GM19099 (cell line): ENCODE data around the gene SSH2.

Experiments
- POLR2A ChIP-seq: IDR thresholded peaks from 3 replicates; pipeline ENCODE4 v1.6.1; 2011; ENCODE audit warnings: low read depth; ENCODE audit not compliant: insufficient read length; ENCODE audit errors: extremely low read depth

SSH2 gene

GRCh38 chr17:29663155-29663554 is 266.9 kb downstream of the SSH2 start:
- no peak for TF ChIP-seq POLR2A

DNA sequence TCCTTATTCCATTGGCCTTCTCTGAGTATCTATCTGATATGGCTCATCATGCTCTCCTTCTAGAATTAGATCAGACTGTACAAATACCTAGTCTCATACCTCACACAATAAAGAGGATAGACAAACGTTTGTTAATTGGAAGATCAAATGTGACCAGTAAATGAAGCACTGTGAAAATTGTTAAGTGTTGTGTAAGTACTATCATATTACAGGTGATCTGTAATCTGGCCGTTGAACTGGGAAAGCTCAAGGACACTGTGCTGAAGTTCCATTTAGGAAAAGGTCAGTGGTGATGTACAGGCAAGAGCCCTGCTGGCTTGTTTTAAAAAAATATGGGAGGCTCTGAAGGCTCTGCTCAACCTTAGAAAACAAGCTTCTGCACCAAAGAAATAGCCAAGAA is 268.8 kb downstream of the SSH2 start:
- TF ChIP-seq POLR2A = no peak

- no peak for TF ChIP-seq POLR2A
Observed at GRCh38 chr17:29659155-29659554, 270.9 kb downstream of the SSH2 start.

DNA sequence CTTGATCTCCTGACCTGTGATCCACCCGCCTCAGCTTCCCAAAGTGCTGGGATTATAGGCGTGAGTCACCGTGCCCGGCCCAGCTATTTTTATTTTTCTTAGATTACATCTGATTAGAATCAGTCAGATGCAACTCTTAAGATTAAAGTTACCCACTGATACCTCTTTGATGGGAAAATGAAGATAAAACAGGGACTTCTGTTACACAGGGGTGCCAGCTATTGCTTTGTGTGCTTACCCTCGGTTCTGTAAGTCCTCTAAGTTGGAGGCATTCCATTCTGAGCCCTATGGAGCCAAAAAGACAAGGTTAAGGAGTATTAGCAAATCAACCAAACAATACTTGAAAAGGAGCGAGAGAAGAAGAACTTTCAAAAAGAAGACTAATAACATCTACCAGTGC is 274.7 kb downstream of the SSH2 start:
- no peak for TF ChIP-seq POLR2A

- no peak for TF ChIP-seq POLR2A
Observed at GRCh38 chr17:29653995-29654714, 275.9 kb downstream of the SSH2 start.

DNA sequence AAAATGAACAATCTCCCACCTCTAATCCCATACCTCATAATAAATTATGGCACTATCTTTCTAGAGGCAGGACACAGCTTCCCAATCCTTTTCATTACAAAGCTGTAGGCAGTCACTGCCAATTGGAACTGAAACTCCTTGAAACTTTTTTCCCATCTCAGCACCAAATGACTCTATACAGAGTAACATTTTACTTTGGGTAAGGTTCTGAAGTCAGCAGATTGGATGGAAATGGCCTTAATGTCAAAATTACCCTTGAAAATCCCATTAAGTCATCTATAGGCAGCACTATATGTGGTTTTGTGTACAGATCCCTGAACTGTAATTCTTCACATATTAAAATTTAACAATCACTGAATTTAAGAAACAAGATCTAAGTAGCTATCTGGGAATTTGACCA is 277.1 kb downstream of the SSH2 start:
- no peak for TF ChIP-seq POLR2A

- no peak for TF ChIP-seq POLR2A
Observed at GRCh38 chr17:29650396-29650795, 279.6 kb downstream of the SSH2 start.

- TF ChIP-seq POLR2A = no peak
Observed at GRCh38 chr17:29649359-29649758, 280.7 kb downstream of the SSH2 start.

DNA sequence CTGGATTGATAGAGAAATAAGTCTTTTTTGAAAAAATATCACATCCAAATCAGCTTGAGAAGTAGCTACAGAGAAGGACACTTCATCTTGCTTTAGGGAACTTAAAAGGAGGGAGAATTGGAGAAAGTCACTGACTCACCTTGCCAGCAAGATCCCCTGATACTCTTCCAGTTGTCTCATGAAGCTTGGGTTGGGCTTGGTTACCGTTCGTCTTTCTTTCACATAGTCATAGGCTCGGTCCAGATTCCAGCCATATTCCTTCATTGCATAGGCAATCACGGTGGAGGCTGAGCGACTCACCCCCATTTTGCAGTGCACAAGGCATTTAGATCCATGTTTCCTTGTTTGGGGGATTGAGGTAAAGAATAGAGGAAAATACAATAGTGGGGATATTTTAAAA is 282.0 kb downstream of the SSH2 start:
- no peak for TF ChIP-seq POLR2A

DNA sequence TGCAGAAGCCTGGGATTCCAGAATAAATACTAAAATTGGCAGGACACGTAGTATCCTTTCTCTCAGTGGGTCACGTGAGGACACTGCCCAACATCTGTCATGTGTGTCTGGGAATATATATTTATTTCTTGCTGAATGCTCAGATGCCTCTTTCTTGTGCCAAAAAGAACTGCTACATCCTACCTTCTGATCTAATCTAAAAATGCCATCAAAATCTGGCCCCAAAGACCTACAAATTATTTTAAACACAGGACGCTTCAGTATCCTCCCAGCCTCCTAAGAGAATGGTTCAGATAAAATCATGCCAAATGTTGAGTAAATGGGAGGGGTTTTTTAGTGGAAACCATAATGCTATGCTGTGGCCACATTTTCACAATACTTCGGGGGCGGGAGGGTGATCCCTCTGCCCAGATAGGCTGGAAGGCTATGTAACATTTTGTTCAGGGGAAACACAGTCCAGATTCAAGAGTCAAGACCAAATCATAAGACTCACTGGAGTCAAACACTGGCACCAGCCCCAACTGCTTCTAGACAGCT is 284.4 kb downstream of the SSH2 start:
- no peak for TF ChIP-seq POLR2A

- TF ChIP-seq POLR2A = no peak
Observed at GRCh38 chr17:29643817-29644160, 286.2 kb downstream of the SSH2 start.

- TF ChIP-seq POLR2A = no peak
Observed at GRCh38 chr17:29642171-29642611, 287.8 kb downstream of the SSH2 start.

DNA sequence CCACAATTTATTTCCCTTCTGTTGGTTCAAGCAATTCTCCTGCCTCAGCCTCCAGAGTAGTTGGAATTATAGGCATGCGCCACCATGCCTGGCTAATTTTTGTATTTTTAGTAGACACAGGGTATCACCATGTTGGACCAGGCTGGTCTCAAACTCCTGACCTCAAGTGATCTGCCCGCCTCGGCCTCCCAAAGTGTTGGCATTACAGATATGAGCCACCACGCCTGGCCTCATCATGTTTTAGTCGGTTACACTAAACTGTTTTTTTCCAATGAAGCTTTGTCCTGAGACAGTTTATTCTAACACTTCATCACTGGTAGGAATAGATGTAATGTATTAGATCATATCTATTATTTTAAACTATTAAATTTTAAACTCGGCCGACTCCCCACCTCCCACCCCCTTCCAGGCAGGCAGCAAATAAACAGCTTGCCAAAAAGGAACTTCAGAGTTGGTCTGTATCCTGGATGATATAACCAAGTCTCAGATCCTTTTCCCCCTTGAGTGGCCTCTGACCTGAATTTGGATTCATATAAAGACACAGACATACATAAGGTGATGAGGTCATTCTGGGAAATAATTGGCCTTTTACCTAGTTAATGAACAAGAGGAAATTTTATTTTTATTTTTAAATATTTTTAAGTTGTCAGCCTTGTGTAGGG is 288.9 kb downstream of the SSH2 start:
- no peak for TF ChIP-seq POLR2A

GRCh38 chr17:29640413-29640812 is 289.6 kb downstream of the SSH2 start:
- TF ChIP-seq POLR2A = no peak

DNA sequence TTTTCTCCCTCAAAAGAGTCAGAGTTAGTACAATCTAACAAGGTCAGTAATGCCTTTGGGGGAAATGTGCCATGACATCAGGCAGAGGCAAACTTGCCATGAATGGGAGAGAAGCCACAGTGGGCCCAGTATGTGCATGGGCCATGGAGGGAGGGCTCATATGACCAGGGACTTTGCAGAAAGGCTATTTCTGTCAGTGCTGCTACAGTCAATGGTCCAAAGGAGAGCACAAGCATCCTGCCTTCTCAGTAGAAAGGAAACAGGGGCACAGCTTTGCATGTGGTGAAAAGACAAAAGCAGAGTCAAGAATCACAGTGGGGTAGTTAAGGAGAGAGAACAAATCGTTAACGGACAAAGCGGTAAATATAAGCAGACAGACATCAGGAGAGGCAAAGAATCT is 296.1 kb downstream of the SSH2 start:
- no peak for TF ChIP-seq POLR2A

DNA sequence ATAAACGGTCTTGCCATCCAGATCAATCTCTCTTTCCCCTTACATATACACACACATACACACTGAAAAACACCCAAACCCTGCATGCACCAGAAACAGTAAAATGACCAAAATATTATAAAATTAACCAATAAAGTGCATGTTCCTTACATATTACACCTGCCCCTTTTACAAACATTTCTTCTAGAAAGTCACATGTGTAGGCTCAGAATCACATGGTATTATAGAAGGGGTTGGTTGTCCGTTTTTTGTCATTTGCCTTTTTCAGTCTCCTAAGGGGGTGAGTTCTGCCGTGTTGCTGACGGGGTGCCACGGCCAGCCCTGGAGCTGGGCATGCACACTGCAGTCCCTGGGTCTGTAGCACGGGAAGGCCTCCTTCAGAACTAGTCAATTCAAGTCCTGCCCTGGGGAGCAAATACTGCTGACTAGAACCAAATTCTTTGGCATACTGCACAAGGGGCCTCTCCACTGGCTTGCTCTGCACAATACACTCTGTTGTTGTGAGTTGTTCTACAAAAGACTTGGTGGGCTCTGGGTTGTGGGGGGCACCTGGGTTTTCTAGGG is 299.3 kb downstream of the SSH2 start:
- TF ChIP-seq POLR2A = no peak
